HG03575 (cell line): ENCODE results near the gene ACYP1.

ENCODE experiments used
- ATAC-seq: cut with Tn5 transposase; IDR thresholded peaks from one replicate; pipeline ENCODE4 v1.9.1; 2021; ENCODE audit not compliant: unreplicated experiment, insufficient number of reproducible peaks, low FRiP score; ENCODE audit errors: extremely low read depth

The ACYP1 gene

DNA sequence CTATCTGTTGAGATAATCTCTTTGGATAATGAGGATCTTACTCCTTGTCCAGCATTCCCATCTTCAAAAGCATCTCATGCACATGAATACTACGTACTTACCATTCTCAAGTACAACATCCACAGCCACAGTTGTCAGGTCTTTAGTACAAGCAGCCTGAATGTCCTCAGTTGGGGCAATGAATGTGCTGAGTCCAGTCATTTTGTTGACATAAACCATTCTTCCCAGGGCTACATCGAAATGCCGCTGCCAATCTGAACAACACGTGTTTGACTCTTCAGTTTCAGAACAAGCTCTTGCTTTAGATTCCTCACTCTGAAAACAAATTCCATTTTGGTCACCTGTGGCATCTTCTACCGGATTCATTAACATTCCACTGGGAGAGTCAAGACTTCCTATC lies 17.5 kb downstream of the ACYP1 start:
- ATAC-seq: no peak

DNA sequence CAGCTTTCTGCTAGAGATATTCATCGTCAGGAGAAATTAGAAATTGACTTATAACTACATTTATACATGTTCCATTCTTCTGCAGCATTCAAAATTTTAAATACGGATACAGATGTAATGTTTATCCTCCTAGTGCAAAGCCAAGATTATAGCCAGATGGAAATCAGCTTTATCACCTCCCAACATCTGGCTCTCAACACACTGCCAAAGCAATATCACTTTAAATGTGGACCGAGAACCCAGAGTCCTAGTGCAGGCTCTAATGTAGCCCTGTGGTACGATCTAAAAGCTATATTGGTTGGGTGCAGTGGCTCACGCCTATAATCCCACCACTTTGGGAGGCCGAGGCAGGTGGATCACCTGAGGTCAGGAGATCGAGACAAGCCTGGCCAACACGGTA lies 19.1 kb downstream of the ACYP1 start:
- no peak for ATAC-seq

GRCh38 chr14:75044322-75044721 lies 19.5 kb downstream of the ACYP1 start:
- ATAC-seq: no peak

- ATAC-seq: no peak
Measured at GRCh38 chr14:75042035-75042434, 21.8 kb downstream of the ACYP1 start.

- ATAC-seq: no peak
Measured at GRCh38 chr14:75041613-75042012, 22.2 kb downstream of the ACYP1 start.

- ATAC-seq: no peak
Measured at GRCh38 chr14:75040959-75041358, 22.9 kb downstream of the ACYP1 start.

- ATAC-seq: no peak
Measured at GRCh38 chr14:75040507-75040906, 23.3 kb downstream of the ACYP1 start.

GRCh38 chr14:75032939-75033338 lies 30.9 kb downstream of the ACYP1 start:
- no peak for ATAC-seq

DNA sequence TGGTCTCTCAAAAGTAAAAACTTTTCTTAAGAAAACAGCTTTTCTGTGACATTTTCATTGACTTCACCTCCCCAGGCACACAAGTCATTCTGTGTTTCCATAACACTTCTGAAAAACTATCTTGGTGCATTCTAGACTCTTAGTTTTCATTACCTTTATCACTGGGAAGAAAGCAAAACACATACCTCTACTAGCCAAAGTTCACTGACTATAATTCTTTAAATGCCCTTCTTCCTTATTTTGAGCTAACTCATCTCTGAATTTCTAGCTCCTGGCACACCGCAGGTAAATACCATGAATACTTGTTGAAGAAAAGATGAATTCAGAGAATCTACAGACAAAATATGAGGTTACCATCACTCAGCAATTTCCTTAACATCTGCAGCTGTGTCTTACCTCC lies 33.7 kb downstream of the ACYP1 start:
- no peak for ATAC-seq

- no peak for ATAC-seq
Measured at GRCh38 chr14:75025876-75026275, 37.9 kb downstream of the ACYP1 start.

GRCh38 chr14:75025082-75025481 lies 38.7 kb downstream of the ACYP1 start:
- no peak for ATAC-seq

- no peak for ATAC-seq
Measured at GRCh38 chr14:75023108-75023507, 40.7 kb downstream of the ACYP1 start.

- ATAC-seq: no peak
Measured at GRCh38 chr14:75022655-75023054, 41.2 kb downstream of the ACYP1 start.

DNA sequence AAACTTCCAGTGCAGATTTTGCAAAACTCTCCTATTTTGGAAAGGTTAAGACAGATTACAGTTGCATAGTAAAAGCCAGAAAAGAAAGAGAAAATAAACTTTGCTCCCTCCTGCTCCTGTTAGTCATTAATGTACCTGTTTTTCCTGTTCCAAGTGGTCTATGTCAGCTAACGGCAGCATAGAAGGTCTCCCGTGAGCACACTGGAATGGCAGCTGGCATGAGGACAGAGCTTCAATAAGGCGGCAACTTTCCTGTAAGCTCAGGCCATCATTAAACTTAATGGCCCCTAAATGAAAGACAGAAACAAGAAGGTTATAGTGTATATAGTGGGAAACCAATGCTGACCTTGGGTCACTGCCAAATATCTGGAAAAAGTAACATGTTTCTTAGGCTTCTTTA lies 45.1 kb downstream of the ACYP1 start:
- ATAC-seq: no peak

GRCh38 chr14:75016815-75017214 lies 47.0 kb downstream of the ACYP1 start:
- no peak for ATAC-seq

DNA sequence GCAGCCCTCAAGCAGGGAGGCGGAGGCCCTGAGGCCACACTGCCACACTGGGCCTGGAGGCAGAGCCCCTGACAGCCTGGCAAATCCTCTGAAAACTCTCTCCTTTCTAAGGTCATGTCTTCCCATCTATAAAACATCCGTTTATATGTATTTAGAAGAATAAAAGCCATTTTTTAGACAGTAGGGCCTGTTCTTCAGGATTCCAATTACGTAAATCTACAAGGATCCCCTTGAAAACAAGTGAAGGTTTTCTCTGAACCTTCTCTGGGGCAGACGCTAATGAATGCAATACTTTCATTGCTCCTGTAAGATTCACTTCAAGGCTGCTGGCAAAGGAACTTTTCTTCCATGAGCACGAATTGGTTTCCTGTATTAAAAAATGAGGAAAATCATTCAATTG lies 48.3 kb downstream of the ACYP1 start:
- no peak for ATAC-seq

DNA sequence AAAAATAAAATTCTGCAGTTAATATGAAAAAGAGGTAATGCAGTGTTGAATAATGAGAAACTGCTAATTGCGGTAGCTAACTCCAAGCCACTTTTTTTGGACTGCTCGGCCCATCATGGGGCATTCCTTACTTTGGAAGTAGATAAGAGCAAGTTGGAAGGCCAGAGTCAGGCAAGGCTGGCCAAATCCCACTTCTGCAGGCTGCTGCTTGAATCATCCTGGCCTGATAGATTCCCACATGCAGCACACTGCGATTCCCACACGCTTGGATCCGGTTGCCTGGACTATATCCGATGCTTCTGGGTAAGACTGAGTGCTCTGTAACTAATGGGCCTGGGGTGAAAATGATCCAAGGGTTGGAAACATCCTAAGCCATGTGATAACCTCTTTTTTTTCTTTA lies 50.5 kb downstream of the ACYP1 start:
- ATAC-seq: no peak

GRCh38 chr14:75011356-75011994 lies 52.3 kb downstream of the ACYP1 start:
- ATAC-seq: no peak

DNA sequence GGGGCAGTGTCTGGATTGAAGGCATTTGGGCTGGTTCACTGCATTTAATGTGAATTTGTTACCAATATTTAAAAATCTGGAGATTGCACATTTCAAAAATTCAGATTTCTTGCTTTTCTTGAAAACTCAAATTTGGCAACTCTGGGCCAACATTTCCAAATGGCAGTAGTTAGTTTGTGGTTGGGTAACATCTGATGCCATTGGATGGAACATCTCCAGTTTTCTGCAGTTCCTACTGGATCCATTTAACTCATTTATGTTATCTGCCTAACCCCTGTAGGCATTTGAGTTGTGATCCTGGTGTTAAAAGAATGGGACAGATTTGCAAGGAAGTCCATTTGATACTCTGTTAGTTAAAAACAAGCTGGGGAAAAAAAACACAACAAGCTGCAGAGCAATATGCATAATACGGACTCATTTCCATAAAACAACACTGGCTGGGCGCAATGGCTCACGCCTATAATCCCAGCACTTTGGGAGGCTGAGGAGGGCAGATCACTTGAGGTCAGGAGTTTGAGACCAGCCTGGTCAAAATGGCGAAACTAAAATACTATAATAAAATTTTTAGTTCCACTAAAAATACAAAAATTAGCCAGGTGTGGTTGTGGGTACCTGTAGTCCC lies 53.2 kb downstream of the ACYP1 start:
- ATAC-seq: no peak

GRCh38 chr14:75009176-75009575 lies 54.6 kb downstream of the ACYP1 start:
- ATAC-seq: no peak

DNA sequence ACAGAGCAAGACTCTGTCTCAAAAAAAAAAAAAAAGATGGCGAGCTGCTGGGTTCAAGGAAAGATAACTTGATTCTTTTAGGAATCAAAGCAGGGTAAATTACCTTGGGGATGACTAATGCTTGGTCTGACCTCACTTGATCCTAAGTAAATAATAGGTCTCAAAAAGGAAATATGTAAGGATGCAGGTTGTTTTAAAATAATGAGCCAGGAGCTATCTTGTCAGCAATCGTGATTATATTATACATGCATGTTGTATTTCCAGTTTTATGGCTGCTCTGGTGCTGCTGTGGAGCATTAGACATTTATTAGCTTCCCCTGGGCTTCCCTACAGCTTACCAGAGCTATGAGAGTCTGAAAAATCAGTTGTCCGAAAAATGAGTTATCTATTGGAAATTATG lies 58.5 kb downstream of the ACYP1 start:
- ATAC-seq: no peak
